HG03460 (cell line): ENCODE results near the gene GNA12.
"Not testable (repeated sequence)": the region's sequence is repeated elsewhere in the genome, so short reads cannot be mapped to it uniquely, and the experiment has no call there.

Source experiments
- ATAC-seq: cut with Tn5 transposase; IDR thresholded peaks from one replicate; pipeline ENCODE4 v1.9.1; 2021; ENCODE audit not compliant: unreplicated experiment

The GNA12 gene

DNA sequence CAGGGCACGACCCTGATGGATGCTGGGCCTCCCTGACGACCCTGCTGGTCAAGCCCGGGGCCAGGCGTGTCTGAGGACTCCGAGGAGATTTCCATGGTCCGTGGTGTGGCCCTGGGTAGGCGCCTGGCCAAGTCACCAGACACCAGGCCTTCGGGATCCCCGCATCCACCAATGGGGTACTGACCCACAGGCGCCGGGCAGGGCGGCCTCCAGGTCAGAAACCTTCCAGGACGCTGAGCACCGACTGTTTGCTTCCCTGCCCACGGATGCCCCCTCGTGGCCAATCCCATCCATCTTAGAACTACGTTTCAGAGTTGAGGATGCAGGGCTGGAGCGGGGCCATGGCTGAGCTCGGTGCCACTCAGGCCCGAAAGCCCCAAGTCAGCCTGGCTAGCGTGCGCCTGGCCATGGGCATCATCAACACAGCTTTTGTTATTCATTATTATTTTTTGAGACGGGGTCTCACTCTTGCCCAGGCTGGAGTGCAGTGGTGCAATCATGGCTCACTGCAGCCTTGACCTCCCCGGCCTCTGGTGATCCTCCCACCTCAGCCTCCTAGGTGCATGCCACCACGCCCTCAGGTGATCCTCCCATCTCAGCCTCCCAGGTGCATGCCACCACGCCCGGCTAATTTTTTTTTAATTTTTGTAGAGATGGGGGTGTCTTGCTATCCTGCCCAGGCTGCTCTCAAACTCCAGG lies 163.2 kb downstream of the GNA12 start:
- no peak for ATAC-seq

- ATAC-seq = no peak
Measured at GRCh38 chr7:2680256-2680655, 163.9 kb downstream of the GNA12 start.

DNA sequence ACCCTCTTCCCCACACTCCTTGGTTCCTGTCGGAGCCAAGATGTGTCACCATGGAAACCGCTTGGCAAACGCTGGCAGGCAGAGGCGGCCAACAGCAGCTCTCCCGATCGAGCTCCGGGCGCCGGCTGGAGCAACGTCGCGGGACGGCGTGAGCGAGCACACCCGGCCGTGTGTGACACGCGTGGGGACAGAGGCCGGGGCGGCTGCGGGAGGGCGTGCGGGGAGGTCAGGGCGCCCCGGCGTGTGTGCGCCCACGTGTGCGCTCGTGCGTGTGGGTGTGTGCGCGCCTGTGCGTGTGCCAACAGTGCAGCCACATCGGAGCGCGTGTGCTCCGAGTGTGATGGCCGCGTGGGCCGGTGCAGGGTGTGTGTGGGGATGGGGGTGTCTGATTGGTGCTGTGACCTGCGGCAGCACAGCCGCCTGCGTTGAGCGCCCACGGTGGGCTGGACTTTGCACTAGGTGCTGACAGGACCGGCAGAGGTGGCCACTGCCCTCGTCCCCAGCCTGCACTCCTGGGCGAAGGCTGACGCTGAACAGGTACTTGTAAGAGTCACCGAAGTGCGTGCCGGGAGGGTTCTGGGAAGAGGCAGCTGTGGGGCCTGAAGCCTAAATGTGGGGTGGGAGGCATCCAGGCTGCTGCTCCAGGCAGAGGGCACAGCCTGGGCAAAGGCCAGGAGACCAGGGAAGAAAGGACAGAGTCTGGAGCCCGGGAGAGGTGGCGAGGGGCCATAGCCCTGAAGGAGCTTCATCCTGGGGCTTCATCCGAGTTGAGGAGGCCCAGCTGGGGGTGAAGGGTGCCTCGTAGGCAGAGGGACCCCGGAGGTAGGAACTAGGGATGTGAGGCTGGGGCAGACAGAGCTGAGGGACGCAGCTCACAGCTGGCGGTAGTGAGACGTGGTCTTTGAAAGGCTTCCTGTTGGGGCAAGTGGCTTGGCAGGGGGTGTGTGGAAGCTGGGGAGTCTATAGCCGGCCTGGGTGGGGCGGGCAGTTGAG lies 164.7 kb downstream of the GNA12 start:
- not testable (repeated sequence) for ATAC-seq

DNA sequence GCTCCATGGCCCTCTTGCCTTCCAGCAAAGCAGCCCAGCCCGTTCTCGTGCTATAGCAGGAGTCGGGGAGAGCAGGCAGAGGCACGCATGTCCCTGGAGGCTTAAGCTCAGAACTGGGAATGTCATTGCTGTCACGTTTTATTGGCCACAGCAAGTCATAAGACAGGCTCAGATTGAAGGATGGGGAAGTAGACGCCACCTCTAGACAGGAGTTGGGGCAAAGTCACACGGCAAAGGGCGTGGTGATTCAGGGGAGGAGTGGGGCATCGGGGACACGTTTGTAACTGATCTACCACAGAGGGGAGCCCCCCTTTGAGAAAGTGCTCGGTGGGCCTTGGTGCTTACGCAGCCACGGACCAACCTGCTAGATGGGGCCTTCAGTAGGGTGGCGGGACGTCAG lies 165.7 kb downstream of the GNA12 start:
- ATAC-seq = not testable (repeated sequence)
